CD4-positive, alpha-beta T cell treated with Interleukin-4 for 1 hour (primary cell): Measurements from ENCODE around the gene SHISA5.

Experiments
- DNase-seq, 2 donors: peaks; one replicate each; pipeline ENCODE4 v3.0.0-alpha.2; 2020 to 2022

SHISA5 gene

DNA sequence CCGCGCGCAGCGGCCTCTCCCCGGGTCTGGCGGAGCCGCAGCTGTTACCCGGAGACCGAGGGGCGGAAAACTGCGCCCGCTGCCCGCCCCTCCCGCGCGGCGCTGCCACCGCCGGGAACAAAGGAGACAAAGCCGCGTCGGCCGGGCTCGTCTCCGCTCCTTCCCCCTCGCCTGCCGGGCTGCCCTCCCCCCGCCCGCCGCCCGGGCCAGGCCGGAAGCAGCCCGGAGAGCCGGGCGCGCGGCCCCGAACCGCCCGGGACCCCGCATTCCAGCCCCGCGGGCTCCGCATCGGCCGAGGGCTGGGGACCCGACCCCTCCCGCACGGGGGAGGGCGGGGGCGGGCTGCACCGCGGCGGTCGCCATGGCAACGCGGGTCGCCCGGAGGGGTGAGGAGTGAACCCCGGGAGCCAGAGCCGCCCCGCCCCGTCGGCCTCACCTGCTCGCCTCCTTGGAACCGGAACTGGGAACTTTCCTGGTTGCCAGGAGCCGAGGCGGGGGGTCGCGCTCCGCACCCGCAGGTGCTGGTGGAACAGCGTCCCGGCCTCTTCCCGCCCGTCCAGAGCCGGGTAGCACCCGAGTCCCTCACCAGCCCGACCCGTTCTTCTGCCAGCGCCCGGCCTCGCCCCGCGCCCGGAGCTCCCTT is 74.5 kb downstream of the SHISA5 start:
- peak; percentile 58 to 69 for DNase-seq

DNA sequence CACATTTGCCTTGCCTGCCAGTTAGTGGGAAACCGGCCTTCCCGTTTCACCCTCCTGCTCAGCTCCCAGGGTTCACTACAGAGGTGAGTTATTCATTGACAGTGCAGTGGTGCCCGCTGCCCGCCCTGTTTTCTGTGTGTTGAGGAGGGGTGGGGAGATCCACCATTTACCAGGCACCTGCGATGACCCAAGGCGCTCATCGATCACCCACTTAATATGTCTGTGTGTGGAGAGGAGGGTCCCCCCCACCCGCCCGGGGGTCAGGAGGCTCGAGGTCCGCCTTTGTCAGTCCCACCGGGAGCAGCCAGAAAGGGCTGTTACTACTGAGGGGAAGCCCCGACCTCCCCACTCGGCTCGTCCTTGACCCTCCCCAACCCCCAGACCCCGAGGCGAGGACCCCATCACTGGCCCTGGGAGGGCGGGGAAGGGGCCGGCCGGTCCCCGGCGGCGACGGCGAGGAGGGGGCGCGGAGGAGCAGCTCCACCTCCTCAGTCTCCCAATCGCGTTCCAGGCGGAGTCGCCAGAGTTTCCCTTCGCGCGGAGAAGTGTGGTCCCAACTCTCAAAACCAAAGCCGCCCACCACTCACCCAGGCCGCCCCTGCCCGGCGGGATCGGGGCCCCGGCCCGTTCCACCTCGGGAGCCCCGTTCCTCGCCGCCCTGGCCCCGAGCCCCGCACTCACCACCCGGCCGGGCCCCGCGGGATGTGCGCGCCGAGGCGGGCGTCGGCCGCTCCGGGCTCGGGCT is 75.2 kb downstream of the SHISA5 start:
- no peak for DNase-seq

DNA sequence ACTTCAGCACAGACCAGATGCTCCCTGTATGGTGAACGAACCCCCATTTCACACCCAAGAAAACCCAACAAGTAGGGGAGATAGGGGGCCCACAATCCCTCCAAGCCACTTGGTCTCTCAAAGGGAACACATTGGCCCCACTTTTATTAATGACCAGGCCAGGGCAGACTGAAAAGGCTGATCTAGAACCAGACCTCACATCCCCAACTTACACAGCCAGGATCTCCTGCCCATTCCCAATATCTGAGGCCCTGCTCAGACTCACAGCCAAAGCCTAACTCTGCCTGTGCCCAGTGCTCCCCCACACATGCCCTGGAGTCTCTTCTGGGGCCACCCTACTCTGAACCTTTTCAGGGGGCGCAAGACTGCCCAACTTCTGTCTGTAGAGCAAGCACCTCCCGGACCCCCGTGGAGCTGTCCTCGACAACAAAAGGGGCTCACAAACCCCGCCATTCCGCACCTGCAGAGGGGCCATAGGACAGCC is 75.8 kb downstream of the SHISA5 start:
- DNase-seq = no peak

DNA sequence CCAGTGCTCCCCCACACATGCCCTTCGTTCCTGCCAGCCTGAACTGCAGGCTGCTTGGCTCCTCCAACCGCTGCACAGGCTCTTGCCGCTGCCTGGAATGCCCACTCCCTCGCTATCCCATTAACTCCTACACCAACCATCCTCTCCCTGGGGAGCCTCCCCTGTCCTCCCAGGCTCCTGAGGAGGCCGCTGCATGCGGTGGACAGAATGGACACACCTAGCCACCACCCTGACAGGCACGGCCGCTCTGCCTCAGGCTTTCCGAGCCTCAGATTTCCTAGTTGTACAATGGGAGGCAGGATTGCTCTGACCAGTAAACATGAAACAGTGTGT is 76.4 kb downstream of the SHISA5 start:
- DNase-seq = no peak

DNA sequence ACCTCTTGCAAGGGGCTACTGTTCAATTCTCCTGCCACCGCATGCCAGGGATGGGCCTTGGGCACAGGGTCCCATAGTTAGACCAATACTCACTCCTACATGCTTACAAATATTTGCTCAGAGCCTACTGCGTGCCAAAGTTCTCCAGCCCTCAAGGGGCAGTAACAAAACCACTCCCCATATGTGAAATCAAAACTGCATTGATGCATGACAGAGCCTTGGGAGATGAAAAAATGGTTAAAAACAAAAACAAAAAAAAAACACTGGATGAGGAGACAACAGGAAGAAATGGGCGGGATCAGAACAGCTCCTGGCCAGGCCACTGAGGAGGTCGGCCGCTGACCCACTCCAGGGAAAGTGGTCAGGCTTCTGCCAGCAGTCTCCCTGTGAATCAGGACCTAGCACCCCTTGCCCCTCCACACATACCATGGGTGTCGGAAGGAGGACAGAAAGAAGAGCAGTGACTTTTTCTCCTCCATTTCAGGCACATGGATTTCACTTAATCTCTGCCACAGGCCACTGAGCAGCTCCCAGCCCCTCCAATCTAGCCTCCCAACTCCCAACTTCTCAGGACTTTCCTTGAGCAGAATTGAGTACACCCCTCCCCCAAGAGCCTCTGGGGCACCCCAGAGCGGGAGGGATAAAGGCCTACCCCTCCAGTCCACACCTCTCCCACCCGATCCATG is 76.9 kb downstream of the SHISA5 start:
- no peak for DNase-seq

DNA sequence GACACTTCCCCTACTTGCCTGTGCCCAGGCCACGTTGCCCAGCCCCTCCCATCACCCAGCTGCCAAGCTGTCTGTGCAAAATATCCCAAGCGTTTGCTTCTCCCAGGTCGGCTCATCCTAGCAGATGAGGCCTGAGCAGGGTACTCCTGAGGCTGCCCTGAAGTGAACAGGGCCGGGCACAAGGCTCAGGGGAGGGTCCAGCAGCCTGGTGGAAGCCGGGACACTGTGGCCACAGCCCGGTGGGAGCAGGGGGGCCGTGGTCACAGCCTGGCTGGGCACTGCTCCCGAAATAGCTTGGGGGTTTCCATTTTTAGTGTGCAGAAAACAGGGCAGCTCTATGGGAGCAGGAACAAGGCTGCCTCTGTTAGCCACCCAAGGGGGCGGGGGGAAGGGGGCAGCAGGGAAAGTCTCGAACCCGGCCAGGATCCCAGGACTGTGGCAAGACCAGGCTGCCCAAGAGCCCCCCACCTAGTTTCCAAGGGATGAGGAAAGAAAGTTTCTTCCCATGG is 77.5 kb downstream of the SHISA5 start:
- no peak for DNase-seq

- DNase-seq = no peak
These were observed 78.6 kb downstream of the SHISA5 start for GRCh38 chr3:48425281-48425812.

DNA sequence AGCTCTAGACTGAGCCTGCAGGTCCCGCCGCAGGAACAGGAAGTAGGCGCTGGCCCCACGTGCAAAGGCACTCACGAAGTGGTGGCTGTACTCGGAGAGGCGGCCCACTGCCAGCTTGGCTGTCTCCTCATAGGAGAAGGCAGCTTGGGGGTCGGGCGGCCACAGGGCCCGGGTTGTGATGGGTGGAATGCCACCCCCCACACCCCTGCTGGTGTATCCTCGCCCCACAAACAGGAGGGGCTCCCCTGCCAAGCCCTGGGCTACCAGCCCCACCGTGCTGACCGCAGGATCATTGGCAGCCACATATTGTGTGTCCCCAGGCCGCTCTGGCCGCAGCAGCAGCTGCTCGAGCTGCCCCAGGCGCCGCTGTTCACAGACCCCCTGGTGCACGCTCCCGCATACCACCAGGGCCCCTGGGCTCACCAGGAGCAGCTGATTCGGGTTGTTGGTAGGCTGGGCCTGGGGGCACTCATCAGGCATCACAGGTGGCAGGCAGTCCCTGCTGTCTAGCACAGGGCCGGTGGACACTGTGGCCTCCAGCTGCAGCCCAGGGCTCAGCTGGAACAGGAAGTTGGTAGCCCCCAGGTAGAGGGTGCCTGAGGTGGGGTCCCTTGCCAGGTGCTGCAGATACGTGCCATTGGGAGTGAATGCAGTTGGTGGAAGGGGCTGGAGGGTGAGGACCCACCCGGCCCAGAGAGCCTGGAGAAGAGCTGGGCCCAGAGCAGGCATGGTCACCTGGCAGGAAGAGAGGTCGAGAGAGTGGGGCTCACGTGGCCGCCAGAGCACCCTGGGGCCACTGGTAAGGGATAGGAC is 79.9 kb downstream of the SHISA5 start:
- no peak for DNase-seq

- no peak for DNase-seq
These were observed 80.6 kb downstream of the SHISA5 start for GRCh38 chr3:48423241-48423882.

GRCh38 chr3:48422681-48423080 is 81.3 kb downstream of the SHISA5 start:
- no peak for DNase-seq

- DNase-seq = no peak
These were observed 81.7 kb downstream of the SHISA5 start for GRCh38 chr3:48422272-48422671.

DNA sequence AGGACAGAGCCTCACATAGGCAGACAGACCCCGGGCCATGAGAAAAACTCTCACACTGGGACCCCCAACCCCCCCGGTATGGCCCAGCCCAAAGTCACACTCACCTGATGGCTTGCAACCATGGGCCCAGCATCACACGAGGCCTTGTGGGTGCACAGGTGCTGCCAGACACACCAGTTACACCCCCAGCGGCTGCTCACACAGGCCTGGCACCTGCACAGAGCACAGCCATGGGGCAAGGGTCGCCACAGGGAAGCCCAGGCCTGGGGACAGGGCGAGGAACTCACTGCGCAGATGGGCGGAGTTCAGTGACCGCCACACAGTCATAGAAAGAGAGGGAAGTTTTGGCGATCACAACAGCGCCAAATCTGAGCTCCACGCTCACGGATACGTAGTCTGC is 83.4 kb downstream of the SHISA5 start:
- DNase-seq = no peak

DNA sequence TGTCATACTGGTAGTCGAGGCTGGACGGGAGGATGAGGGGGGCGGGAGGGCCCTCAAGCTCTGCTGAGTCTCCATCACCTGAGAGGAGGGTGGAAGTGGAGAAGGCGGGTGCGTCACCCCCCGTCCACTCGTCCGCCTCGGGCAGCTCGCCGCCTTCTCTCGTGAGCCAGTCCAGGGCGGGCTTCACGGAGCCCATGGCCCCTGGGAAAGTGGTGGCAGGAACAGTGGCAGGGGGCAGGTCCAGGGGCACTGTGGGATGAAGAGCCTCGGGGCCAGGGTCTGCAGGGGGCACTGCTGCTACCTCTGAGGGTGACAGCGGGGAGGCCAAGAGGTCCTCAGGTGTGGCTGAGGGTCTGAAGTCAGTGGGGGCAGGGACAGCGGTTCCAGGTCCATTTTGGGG is 84.4 kb downstream of the SHISA5 start:
- no peak for DNase-seq

DNA sequence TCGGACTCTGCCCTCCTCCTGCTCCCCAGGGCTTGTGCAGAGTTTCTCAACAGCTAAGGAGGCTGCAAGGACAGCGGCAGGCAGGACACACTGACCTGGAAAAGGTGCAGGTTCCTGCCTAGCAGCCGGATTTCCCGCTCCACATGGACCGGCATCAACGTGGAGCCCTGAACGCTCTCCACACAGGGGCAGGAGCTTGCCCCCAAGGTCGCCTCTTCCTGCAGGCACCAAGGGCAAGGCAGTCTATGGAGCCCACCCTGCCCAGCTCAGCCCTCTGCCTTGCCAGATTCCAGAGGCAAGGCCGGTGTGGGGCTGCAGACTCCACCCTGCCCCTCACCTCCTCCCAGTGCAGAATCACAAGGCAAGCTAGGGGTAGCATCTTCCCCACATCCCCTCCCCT is 84.8 kb downstream of the SHISA5 start:
- no peak for DNase-seq

GRCh38 chr3:48418651-48419050 is 85.3 kb downstream of the SHISA5 start:
- DNase-seq = no peak

DNA sequence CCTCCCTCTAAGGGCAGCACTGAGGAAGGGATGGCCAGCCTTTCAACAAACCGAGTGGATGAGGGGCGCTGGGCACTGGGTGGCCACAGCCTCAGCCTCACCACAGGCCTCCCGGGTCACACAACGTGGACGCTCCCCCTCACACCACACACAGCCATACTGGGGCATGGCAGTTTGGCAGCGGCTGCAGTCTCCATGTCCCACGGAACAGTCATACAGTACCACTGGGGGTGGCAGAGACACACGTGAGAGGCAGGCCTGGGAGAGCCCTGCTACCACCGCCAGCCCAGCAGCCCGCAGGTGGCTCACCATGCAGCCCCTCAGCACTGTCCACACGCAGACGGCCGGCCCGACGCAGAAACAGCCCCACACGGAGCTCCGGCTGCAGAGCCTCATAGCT is 85.8 kb downstream of the SHISA5 start:
- DNase-seq = no peak
